HEK293 (cell line): Measurements from ENCODE around the gene SLC1A2.

ENCODE experiments used
- CTCF ChIA-PET: fragments of 350-600 bp; formaldehyde crosslinking; extraction: SDS; loops from one replicate; lab custom pipeline; 2021; ENCODE audit warnings: antibody characterized with exemption; lab: Yijun Ruan, JAX
- POLR2A ChIA-PET: fragments of 300-600 bp; formaldehyde crosslinking; extraction: SDS; loops from one replicate; lab custom pipeline; 2020; ENCODE audit warnings: antibody characterized with exemption, inconsistent platforms; lab: Yijun Ruan, JAX
- H3K27ac ChIP-seq: fragments of 200-500 bp; sonication (Bioruptor generic); 2 replicates; pipeline ENCODE4 v1.5.1; 2014; ENCODE audit warnings: low read depth, low read length, control low read depth, inconsistent platforms; ENCODE audit errors: extremely low read depth
- H3K36me3 ChIP-seq, 2 experiments: fragments of 200-500 bp in 1 of 2; sonication (Bioruptor generic) in 1 of 2; 1 replicate in 1 of 2; 2 replicates in 1 of 2; pipeline ENCODE4 v1.5.1; 2014 to 2017; ENCODE audit warnings: inconsistent platforms in 2 of 2, low read length in 2 of 2; ENCODE audit not compliant: control insufficient read depth in 2 of 2, insufficient read depth in 1 of 2
- H3K4me1 ChIP-seq: fragments of 200-500 bp; sonication (Bioruptor generic); 2 replicates; pipeline ENCODE4 v1.5.1; 2014; ENCODE audit warnings: mild to moderate bottlenecking, low read length, inconsistent platforms; ENCODE audit not compliant: control insufficient read depth, insufficient read depth
- H3K4me3 ChIP-seq: 2 replicates; pipeline ENCODE4 v1.5.1; 2011; ENCODE audit warnings: low read depth, mild to moderate bottlenecking, control low read depth, low read length, moderate library complexity
- H3K9me3 ChIP-seq: fragments of 200-500 bp; sonication (Bioruptor generic); 2 replicates; pipeline ENCODE4 v1.5.1; 2014; ENCODE audit warnings: low read depth, low read length, inconsistent platforms; ENCODE audit not compliant: control insufficient read depth, insufficient read depth
- FEZF1 ChIP-seq: fragments of 450-650 bp; formaldehyde crosslinking; IDR thresholded peaks from 2 replicates; pipeline ENCODE4 v1.5.1; 2016; ENCODE audit warnings: missing biosample characterization, missing genetic modification characterization
- GLI4 ChIP-seq: fragments of 450-650 bp; formaldehyde crosslinking; IDR thresholded peaks from 2 replicates; pipeline ENCODE4 v1.5.1; 2016; ENCODE audit warnings: missing biosample characterization, missing genetic modification characterization
- MEIS1 ChIP-seq: sonication (generic); formaldehyde crosslinking; IDR thresholded peaks from 2 replicates; pipeline ENCODE4 v1.8.1; 2022; ENCODE audit warnings: missing genetic modification reagents, mild to moderate bottlenecking, borderline replicate concordance
- RBAK ChIP-seq: fragments of 450-650 bp; formaldehyde crosslinking; IDR thresholded peaks from 2 replicates; pipeline ENCODE4 v1.5.1; 2016; ENCODE audit warnings: missing biosample characterization, missing genetic modification characterization
- SCRT2 ChIP-seq: fragments of 450-650 bp; formaldehyde crosslinking; IDR thresholded peaks from 2 replicates; pipeline ENCODE4 v1.5.1; 2016; ENCODE audit warnings: missing biosample characterization, missing genetic modification characterization
- ZBTB17 ChIP-seq: fragments of 450-650 bp; formaldehyde crosslinking; IDR thresholded peaks from 2 replicates; pipeline ENCODE4 v1.5.1; 2016; ENCODE audit warnings: missing biosample characterization, missing genetic modification characterization
- ZBTB6 ChIP-seq: fragments of 450-650 bp; formaldehyde crosslinking; IDR thresholded peaks from 2 replicates; pipeline ENCODE4 v1.5.1; 2017; ENCODE audit warnings: missing biosample characterization, missing genetic modification characterization
- ZIC2 ChIP-seq: fragments of 450-650 bp; formaldehyde crosslinking; IDR thresholded peaks from 2 replicates; pipeline ENCODE4 v1.5.1; 2016; ENCODE audit warnings: missing biosample characterization, missing genetic modification characterization
- ZNF148 ChIP-seq: fragments of 450-650 bp; formaldehyde crosslinking; IDR thresholded peaks from 2 replicates; pipeline ENCODE4 v1.5.0; 2017; ENCODE audit warnings: missing biosample characterization, missing genetic modification characterization, borderline replicate concordance
- ZNF169 ChIP-seq: fragments of 450-650 bp; formaldehyde crosslinking; IDR thresholded peaks from 2 replicates; pipeline ENCODE4 v1.5.1; 2016; ENCODE audit warnings: missing biosample characterization, missing genetic modification characterization
- ZNF398 ChIP-seq: fragments of 450-650 bp; formaldehyde crosslinking; IDR thresholded peaks from 2 replicates; pipeline ENCODE4 v1.5.1; 2017; ENCODE audit warnings: missing biosample characterization, missing genetic modification characterization
- ZNF433 ChIP-seq: fragments of 450-650 bp; formaldehyde crosslinking; IDR thresholded peaks from 2 replicates; pipeline ENCODE4 v1.5.1; 2016; ENCODE audit warnings: missing biosample characterization, missing genetic modification characterization, low read depth
- ZNF521 ChIP-seq: fragments of 450-650 bp; formaldehyde crosslinking; IDR thresholded peaks from 2 replicates; pipeline ENCODE4 v1.5.1; 2017; ENCODE audit warnings: missing biosample characterization, mild to moderate bottlenecking, missing genetic modification characterization
- ZNF560 ChIP-seq: fragments of 450-650 bp; formaldehyde crosslinking; IDR thresholded peaks from 2 replicates; pipeline ENCODE4 v1.5.1; 2017; ENCODE audit warnings: missing biosample characterization, missing genetic modification characterization, borderline replicate concordance
- ZNF585B ChIP-seq: fragments of 450-650 bp; formaldehyde crosslinking; IDR thresholded peaks from 2 replicates; pipeline ENCODE4 v1.5.1; 2016; ENCODE audit warnings: missing biosample characterization, missing genetic modification characterization
- ZNF596 ChIP-seq: fragments of 450-650 bp; IDR thresholded peaks from 2 replicates; pipeline ENCODE4 v1.5.0; 2018; ENCODE audit warnings: missing biosample characterization, mild to moderate bottlenecking, missing genetic modification characterization, moderate library complexity
- ZNF623 ChIP-seq: fragments of 450-650 bp; formaldehyde crosslinking; IDR thresholded peaks from 2 replicates; pipeline ENCODE4 v1.5.1; 2016; ENCODE audit warnings: missing biosample characterization, missing genetic modification characterization
- ZNF629 ChIP-seq: fragments of 450-650 bp; formaldehyde crosslinking; IDR thresholded peaks from 2 replicates; pipeline ENCODE4 v1.5.1; 2017; ENCODE audit warnings: missing biosample characterization, missing genetic modification characterization
- ZNF776 ChIP-seq: fragments of 450-650 bp; formaldehyde crosslinking; IDR thresholded peaks from 2 replicates; pipeline ENCODE4 v1.5.0; 2017; ENCODE audit warnings: missing biosample characterization, missing genetic modification characterization, borderline replicate concordance
- ZNF792 ChIP-seq: fragments of 450-650 bp; formaldehyde crosslinking; IDR thresholded peaks from 2 replicates; pipeline ENCODE4 v1.5.1; 2016; ENCODE audit warnings: missing biosample characterization, missing genetic modification characterization
- ZSCAN5A ChIP-seq: fragments of 450-650 bp; formaldehyde crosslinking; IDR thresholded peaks from 2 replicates; pipeline ENCODE4 v1.5.1; 2016; ENCODE audit warnings: missing biosample characterization, missing genetic modification characterization
- ZXDB ChIP-seq: fragments of 450-650 bp; formaldehyde crosslinking; IDR thresholded peaks from 2 replicates; pipeline ENCODE4 v1.5.1; 2016; ENCODE audit warnings: missing biosample characterization, missing genetic modification characterization

The SLC1A2 gene

GRCh38 chr11:35454362-35454761, 35.0 kb upstream of the SLC1A2 start (continued):
- TF ChIP-seq ZNF398: no peak
- no peak for TF ChIP-seq ZNF433 (tag by site-specific recombination)
- TF ChIP-seq ZSCAN5A (tag by site-specific recombination): no peak
- no peak for TF ChIP-seq ZNF596 (tag by site-specific recombination)
- TF ChIP-seq ZIC2 (tag by site-specific recombination): no peak
- TF ChIP-seq FEZF1 (tag by site-specific recombination): no peak
- TF ChIP-seq ZBTB17 (tag by site-specific recombination): no peak

- CTCF ChIA-PET: no interaction called here
- no peak overlapping the region for H3K27ac ChIP-seq
- TF ChIP-seq GLI4 (tag by site-specific recombination) (no peak), ZNF521 (no peak), MEIS1 (no peak), ZNF623 (tag by site-specific recombination) (no peak), ZNF148 (no peak), ZNF629 (no peak), ZNF585B (tag by site-specific recombination) (no peak), ZNF776 (tag by site-specific recombination) (no peak), ZXDB (tag by site-specific recombination) (no peak), ZBTB6 (tag by site-specific recombination) (no peak), SCRT2 (tag by site-specific recombination) (no peak), ZNF169 (tag by site-specific recombination) (no peak), ZNF398 (no peak), RBAK (tag by site-specific recombination) (no peak), ZNF792 (tag by site-specific recombination) (no peak), ZNF560 (tag by site-specific recombination) (no peak)
- POLR2A ChIA-PET: no interaction called here
- no peak overlapping the region for H3K4me3 ChIP-seq
- peaks cover 0 to 8% of the 10 kb centered on the region in 2 experiments; a peak in 1 of 3 replicates for H3K36me3 ChIP-seq
- H3K9me3 ChIP-seq: no peaks in the 10 kb centered on the region
- H3K4me1 ChIP-seq: no peaks in the 10 kb centered on the region
Observed at GRCh38 chr11:35436581-35437250, 17.4 kb upstream of the SLC1A2 start.
